H1 (cell line): ENCODE results near the gene SENP1. TPM values are rescaled to one million over a fixed set of nuclear protein-coding genes. Genes with fewer than 3 reads are reported as not detected.

Experiments
- CTCF ChIA-PET: fragments of 300-600 bp; sonication (Branson Sonifier 250); formaldehyde crosslinking; loops from one replicate; lab custom pipeline; 2021; ENCODE audit not compliant: partially characterized antibody; lab: Charles Lee
- POLR2A ChIA-PET: fragments of 300-600 bp; sonication (Branson Sonifier 250); formaldehyde crosslinking; loops from one replicate; lab custom pipeline; 2021; ENCODE audit warnings: inconsistent platforms; ENCODE audit not compliant: partially characterized antibody; lab: Charles Lee
- DNase-seq, 2 experiments: peaks; one replicate each; pipeline versions ENCODE4 v3.0.0 to v3.0.0-alpha.2; 2010 to 2022; ENCODE audit warnings: low spot score in 2 of 2, low read depth in 1 of 2, mixed read lengths in 1 of 2
- FAIRE-seq: peaks from 2 replicates; lab custom pipeline; 2011; peaks lifted over from hg19 to GRCh38; lab: Jason Lieb, UNC
- H2AFZ ChIP-seq: 2 replicates; pipeline ENCODE4 v1.8.1; 2012; ENCODE audit warnings: low read length, inconsistent platforms
- H2AK5ac ChIP-seq: 2 replicates; pipeline ENCODE4 v1.6.1; 2013; ENCODE audit warnings: low read depth, low read length
- H2BK120ac ChIP-seq: replicated peaks from 2 replicates; pipeline ENCODE3; 2013; ENCODE audit warnings: low read depth, low read length, inconsistent platforms
- H2BK12ac ChIP-seq: 2 replicates; pipeline ENCODE4 v1.6.1; 2013; ENCODE audit warnings: low read depth, low read length
- H2BK15ac ChIP-seq: 2 replicates; pipeline ENCODE4 v1.6.1; 2013; ENCODE audit warnings: low read length
- H2BK20ac ChIP-seq: 2 replicates; pipeline ENCODE4 v1.6.1; 2013; ENCODE audit warnings: low read length
- H2BK5ac ChIP-seq: 2 replicates; pipeline ENCODE4 v1.6.1; 2013; ENCODE audit warnings: low read depth, low read length
- H3K14ac ChIP-seq: 2 replicates; pipeline ENCODE4 v1.6.1; 2013; ENCODE audit warnings: inconsistent platforms; ENCODE audit not compliant: insufficient read length
- H3K18ac ChIP-seq: 2 replicates; pipeline ENCODE4 v1.6.1; 2013; ENCODE audit warnings: low read length; ENCODE audit errors: extremely low read depth
- H3K23ac ChIP-seq: 2 replicates; pipeline ENCODE4 v1.6.1; 2013; ENCODE audit warnings: inconsistent platforms; ENCODE audit not compliant: insufficient read length
- H3K23me2 ChIP-seq: 2 replicates; pipeline ENCODE4 v1.6.1; 2013; ENCODE audit warnings: low read depth, low read length
- H3K27ac ChIP-seq: 2 replicates; pipeline ENCODE4 v1.6.1; 2011; ENCODE audit warnings: low read depth, low read length, inconsistent platforms
- H3K27me3 ChIP-seq, 4 experiments: replicated peaks in 1 of 4; 1 replicate in 1 of 4; 2 replicates in 3 of 4; pipeline versions ENCODE4 v1.6.1 to v1.8.1; 2011 to 2013; ENCODE audit warnings: low read length in 3 of 4, mild to moderate bottlenecking in 3 of 4, inconsistent platforms in 2 of 4, mixed read lengths in 2 of 4, moderate library complexity in 1 of 4; ENCODE audit not compliant: control insufficient read depth in 3 of 4, insufficient read depth in 3 of 4; ENCODE audit errors: extremely low read depth in 1 of 4
- H3K36me3 ChIP-seq, 4 experiments: 2 replicates each; pipeline versions ENCODE4 v1.6.1 to v1.8.1; 2011 to 2013; ENCODE audit warnings: mild to moderate bottlenecking in 4 of 4, low read length in 3 of 4, moderate library complexity in 2 of 4, control low read depth in 1 of 4, inconsistent platforms in 1 of 4; ENCODE audit not compliant: insufficient read depth in 4 of 4, control insufficient read depth in 2 of 4
- H3K4ac ChIP-seq: replicated peaks from 2 replicates; pipeline ENCODE3; 2013; ENCODE audit warnings: low read length, low read depth, mixed read lengths, inconsistent platforms; ENCODE audit not compliant: insufficient read length
- H3K4me1 ChIP-seq, 4 experiments: replicated peaks in 1 of 4; 1 replicate in 1 of 4; 2 replicates in 3 of 4; pipeline versions ENCODE4 v1.6.1 to v1.8.1; 2011 to 2013; ENCODE audit warnings: low read length in 3 of 4, inconsistent platforms in 2 of 4, mixed read lengths in 1 of 4; ENCODE audit not compliant: insufficient read depth in 4 of 4, control insufficient read depth in 3 of 4
- H3K4me2 ChIP-seq, 2 experiments: 2 replicates each; pipeline versions ENCODE4 v1.6.1 to v1.8.1; 2011 to 2013; ENCODE audit warnings: low read depth in 2 of 2, low read length in 2 of 2, control low read depth in 1 of 2, inconsistent platforms in 1 of 2, mild to moderate bottlenecking in 1 of 2; ENCODE audit not compliant: insufficient read depth in 1 of 2
- H3K4me3 ChIP-seq, 4 experiments: fragments of 200-600, 300-600 bp in 1 of 4; sonication (generic), shearing (Covaris generic), sonication (Bioruptor Twin) in 1 of 4; 2 replicates each; pipeline versions ENCODE4 v1.5.1 to v1.8.1; 2011 to 2016; ENCODE audit warnings: low read length in 4 of 4, low read depth in 3 of 4, control low read depth in 2 of 4, inconsistent platforms in 2 of 4, mild to moderate bottlenecking in 2 of 4, mixed read lengths in 1 of 4, moderate library complexity in 1 of 4; ENCODE audit not compliant: insufficient read depth in 2 of 4; ENCODE audit errors: extremely low read depth in 1 of 4
- H3K56ac ChIP-seq: replicated peaks from 2 replicates; pipeline ENCODE3; 2013; ENCODE audit warnings: low read depth, mild to moderate bottlenecking, mixed read lengths, low read length, inconsistent platforms; ENCODE audit not compliant: insufficient read length
- H3K79me1 ChIP-seq: 2 replicates; pipeline ENCODE4 v1.6.1; 2013; ENCODE audit warnings: low read depth, low read length, control low read depth
- H3K79me2 ChIP-seq, 2 experiments: 2 replicates each; pipeline versions ENCODE4 v1.6.1 to v1.8.1; 2012 to 2013; ENCODE audit warnings: low read length in 2 of 2, mild to moderate bottlenecking in 2 of 2, inconsistent platforms in 1 of 2; ENCODE audit not compliant: insufficient read depth in 2 of 2, control insufficient read depth in 1 of 2
- H3K9ac ChIP-seq, 4 experiments: replicated peaks in 1 of 4; 1 replicate in 1 of 4; 2 replicates in 3 of 4; pipeline versions ENCODE4 v1.6.1 to v1.8.1; 2011 to 2013; ENCODE audit warnings: low read depth in 3 of 4, low read length in 3 of 4, control low read depth in 2 of 4, mild to moderate bottlenecking in 2 of 4, moderate library complexity in 2 of 4, inconsistent platforms in 1 of 4; ENCODE audit errors: extremely low read depth in 1 of 4
- H3K9me3 ChIP-seq, 2 experiments: 2 replicates each; pipeline versions ENCODE4 v1.6.1 to v1.8.1; 2012 to 2013; ENCODE audit warnings: mild to moderate bottlenecking in 2 of 2, moderate library complexity in 2 of 2, control low read depth in 1 of 2, inconsistent platforms in 1 of 2, low read depth in 1 of 2, low read length in 1 of 2, mixed read lengths in 1 of 2; ENCODE audit not compliant: insufficient read depth in 2 of 2
- H4K20me1 ChIP-seq, 2 experiments: replicated peaks in 1 of 2; 2 replicates each; pipeline versions ENCODE3 to v1.8.1; 2011 to 2013; ENCODE audit warnings: inconsistent platforms in 2 of 2, low read length in 2 of 2, mild to moderate bottlenecking in 1 of 2; ENCODE audit not compliant: insufficient read depth in 2 of 2, control insufficient read depth in 1 of 2
- H4K5ac ChIP-seq: 2 replicates; pipeline ENCODE4 v1.6.1; 2013; ENCODE audit warnings: low read length, low read depth, mixed read lengths, inconsistent platforms; ENCODE audit not compliant: insufficient read length
- H4K8ac ChIP-seq: 2 replicates; pipeline ENCODE4 v1.8.0; 2013; ENCODE audit warnings: mild to moderate bottlenecking, moderate library complexity, low read length, inconsistent platforms; ENCODE audit not compliant: insufficient read depth; ENCODE audit errors: extremely low read depth
- H4K91ac ChIP-seq: replicated peaks from 2 replicates; pipeline ENCODE3; 2013; ENCODE audit warnings: low read length, mixed read lengths, inconsistent platforms; ENCODE audit not compliant: insufficient read length
- GABPA ChIP-seq: IDR thresholded peaks from 2 replicates; pipeline ENCODE4 v1.6.1; 2011; ENCODE audit warnings: mild to moderate bottlenecking, low read length, moderate library complexity, borderline replicate concordance; ENCODE audit not compliant: insufficient read depth
- JUND ChIP-seq: IDR thresholded peaks from 2 replicates; pipeline ENCODE4 v1.6.1; 2011; ENCODE audit warnings: mild to moderate bottlenecking, improper control_type of control experiment, low read length
- TAF1 ChIP-seq: IDR thresholded peaks from 2 replicates; pipeline ENCODE4 v1.6.1; 2011; ENCODE audit warnings: mild to moderate bottlenecking, low read depth, low read length
- WGBS, 2 experiments: shearing (Covaris generic) in 1 of 2; methylation state at CpG; one replicate each; pipeline versions ENCODE4 v1.1.6 to v1.1.7; 2013 to 2015; ENCODE audit warnings: low lambda C conversion rate in 2 of 2, mixed read lengths in 2 of 2, inconsistent platforms in 1 of 2, low coverage in 1 of 2, missing lambda C conversion rate in 1 of 2; ENCODE audit not compliant: insufficient replicate concordance in 2 of 2, insufficient coverage in 1 of 2, insufficient read length in 1 of 2; ENCODE audit errors: extremely low coverage in 1 of 2, missing lambda C conversion rate in 1 of 2; 5-methylcytosine and 5-hydroxymethylcytosine counted together
- polyA plus RNA-seq, 7 experiments: library from polyadenylated mRNA; depleted of rRNA in 3 of 7; stranded (reverse) in 5 of 7; unstranded in 2 of 7; fragments of >200 nt in 5 of 7; fragments of 200-250 nt in 2 of 7; gene quantifications; 1 replicate in 5 of 7; 2 replicates in 1 of 7; 4 replicates in 1 of 7; pipeline versions ENCODE4 v1.2.1 to v1.2.3, GENCODE V29; 2011 to 2013; ENCODE audit warnings: missing spikeins in 2 of 7, mixed read lengths in 2 of 7
- total RNA-seq: library from RNA; stranded (reverse); fragmentation: NEBNext Ultra II Directional; extraction: Animal tissue kit (Norgen Biotek cat#: 25700); gene quantifications from 2 replicates; pipeline ENCODE4 v1.2.1, GENCODE V29; 2021

The SENP1 gene
- total and polyA plus RNA-seq, 2 of the 8 experiments (the other 6 are each of a cell fraction or from before 2014, with no cell fraction given), result 14.2 to 31.5 TPM

DNA sequence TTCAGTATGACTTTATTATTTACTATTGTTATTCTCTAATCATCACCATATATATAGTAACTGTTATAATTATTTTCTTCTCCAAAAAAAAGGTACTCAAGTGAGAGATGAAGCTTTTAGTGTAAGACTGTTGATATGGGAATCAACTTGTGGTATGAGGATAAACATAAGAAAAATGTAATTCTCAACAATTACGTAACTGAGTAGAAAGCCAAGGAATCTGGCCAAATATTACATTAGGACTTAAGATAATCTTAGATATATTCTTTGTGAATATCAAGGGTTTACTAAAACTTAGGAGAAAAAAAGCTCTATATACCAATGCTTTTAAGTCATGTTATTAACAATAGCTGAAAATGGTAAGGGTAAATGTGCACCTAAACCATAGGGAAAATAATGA lies 13.3 kb downstream of the SENP1 start:
- no peak overlapping the region for H2BK120ac ChIP-seq
- no peak overlapping the region for H3K27ac ChIP-seq
- no peaks in the 10 kb centered on the region for H3K79me2 ChIP-seq
- no peak overlapping the region for H4K91ac ChIP-seq
- H3K27me3 ChIP-seq, result no peaks in the 10 kb centered on the region
- peaks cover 0 to 2% of the 10 kb centered on the region in 2 experiments for H4K20me1 ChIP-seq
- no peak overlapping the region for H3K23ac ChIP-seq
- no peak overlapping the region for H2AK5ac ChIP-seq
- H4K8ac ChIP-seq, result no peak overlapping the region
- CTCF ChIA-PET, result interaction anchor here (1.3 to 1.4 kb wide), 2 partner anchors 9 to 11 kb away, joined by 3 to 4 read pairs; no protein-coding TSS in a partner anchor
- no peak overlapping the region for H2BK20ac ChIP-seq
- H3K36me3 ChIP-seq, result peaks cover 0 to 20% (median 10%) of the 10 kb centered on the region in 4 experiments
- no peak for DNase-seq
- no peak overlapping the region for H4K5ac ChIP-seq
- H3K9me3 ChIP-seq, result no peaks in the 10 kb centered on the region
- no peak overlapping the region for H3K56ac ChIP-seq
- H3K9ac ChIP-seq, result no peak overlapping the region
- no peak overlapping the region for H3K4me3 ChIP-seq
- TF ChIP-seq GABPA (no peak), TAF1 (no peak), JUND (no peak)
- TF ChIP-seq, all 59 proteins: peak for 0
- Histone ChIP-seq H3K4me2 (no peak overlapping the region), H3K23me2 (no peaks in the 10 kb centered on the region), H3K14ac (no peak overlapping the region), H3K79me1 (no peaks in the 10 kb centered on the region), H3K4me1 (no peaks in the 10 kb centered on the region), H2BK12ac (no peak overlapping the region), H2BK5ac (no peak overlapping the region), H3K18ac (no peak overlapping the region), H2AFZ (no peak overlapping the region), H3K4ac (no peak overlapping the region), H2BK15ac (no peak overlapping the region)
- POLR2A ChIA-PET, result interaction anchor here (1.1 to 1.7 kb wide), 2 partner anchors 9 to 13 kb away, joined by 3 to 4 read pairs; partner anchors contain the start of gene SENP1
- WGBS, 2 experiments, result 100% methylated on average over 1 of the region's 1 CpG; no CpG with 5 or more reads in 1 of the 2 experiments
- no peak for FAIRE-seq
